Left cardiac atrium (tissue), 4 donors: ENCODE results near the gene ABCC4. TPM values are rescaled to one million over a fixed set of nuclear protein-coding genes. Genes with fewer than 3 reads are reported as not detected.

Experiments
- ATAC-seq, 2 donors: fragments of 200-7000 bp; cut with Tn5 transposase; one replicate each; pipeline ENCODE4 v1.9.1; 2020; ENCODE audit warnings: mild to moderate bottlenecking in 2 of 2, moderate library complexity in 2 of 2
- DNase-seq: peaks from one replicate; pipeline ENCODE4 v3.0.0-alpha.2; 2020
- intact Hi-C, 2 donors: fragments of 100-400 bp; cut with DNase I; formaldehyde crosslinking; loops; one replicate each; pipeline versions ENCODE4 v1.14.1 to v1.15.1; 2022 to 2023
- long read RNA-seq: library from polyadenylated mRNA; unstranded; transcript quantifications from one replicate; pipeline ENCODE4 v2.0.0, GENCODE V29; 2021
- total RNA-seq, 2 donors: library from RNA; stranded (reverse); fragmentation: NEBNext Ultra II Directional; extraction: Animal tissue kit (Norgen Biotek cat#: 25700); gene quantifications; one replicate each; pipeline ENCODE4 v1.2.1, GENCODE V29; 2021
- donor health status: DM: no; HTN: yes; CAD: no.
- donor health status: DM: no; HTN: yes; CAD: no; lungs with severe emphysema.
- donor health status: DM: yes; HTN: yes; CAD: no.
- donor health status: Dilated cardiomyopathy.

ABCC4 gene, protein sequence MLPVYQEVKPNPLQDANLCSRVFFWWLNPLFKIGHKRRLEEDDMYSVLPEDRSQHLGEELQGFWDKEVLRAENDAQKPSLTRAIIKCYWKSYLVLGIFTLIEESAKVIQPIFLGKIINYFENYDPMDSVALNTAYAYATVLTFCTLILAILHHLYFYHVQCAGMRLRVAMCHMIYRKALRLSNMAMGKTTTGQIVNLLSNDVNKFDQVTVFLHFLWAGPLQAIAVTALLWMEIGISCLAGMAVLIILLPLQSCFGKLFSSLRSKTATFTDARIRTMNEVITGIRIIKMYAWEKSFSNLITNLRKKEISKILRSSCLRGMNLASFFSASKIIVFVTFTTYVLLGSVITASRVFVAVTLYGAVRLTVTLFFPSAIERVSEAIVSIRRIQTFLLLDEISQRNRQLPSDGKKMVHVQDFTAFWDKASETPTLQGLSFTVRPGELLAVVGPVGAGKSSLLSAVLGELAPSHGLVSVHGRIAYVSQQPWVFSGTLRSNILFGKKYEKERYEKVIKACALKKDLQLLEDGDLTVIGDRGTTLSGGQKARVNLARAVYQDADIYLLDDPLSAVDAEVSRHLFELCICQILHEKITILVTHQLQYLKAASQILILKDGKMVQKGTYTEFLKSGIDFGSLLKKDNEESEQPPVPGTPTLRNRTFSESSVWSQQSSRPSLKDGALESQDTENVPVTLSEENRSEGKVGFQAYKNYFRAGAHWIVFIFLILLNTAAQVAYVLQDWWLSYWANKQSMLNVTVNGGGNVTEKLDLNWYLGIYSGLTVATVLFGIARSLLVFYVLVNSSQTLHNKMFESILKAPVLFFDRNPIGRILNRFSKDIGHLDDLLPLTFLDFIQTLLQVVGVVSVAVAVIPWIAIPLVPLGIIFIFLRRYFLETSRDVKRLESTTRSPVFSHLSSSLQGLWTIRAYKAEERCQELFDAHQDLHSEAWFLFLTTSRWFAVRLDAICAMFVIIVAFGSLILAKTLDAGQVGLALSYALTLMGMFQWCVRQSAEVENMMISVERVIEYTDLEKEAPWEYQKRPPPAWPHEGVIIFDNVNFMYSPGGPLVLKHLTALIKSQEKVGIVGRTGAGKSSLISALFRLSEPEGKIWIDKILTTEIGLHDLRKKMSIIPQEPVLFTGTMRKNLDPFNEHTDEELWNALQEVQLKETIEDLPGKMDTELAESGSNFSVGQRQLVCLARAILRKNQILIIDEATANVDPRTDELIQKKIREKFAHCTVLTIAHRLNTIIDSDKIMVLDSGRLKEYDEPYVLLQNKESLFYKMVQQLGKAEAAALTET (N-terminal part only)
- total RNA-seq, result 1 to 10 TPM; 4.4 to 8.6 TPM
- long read RNA-seq, full-length matches to known transcripts, result 3 of 5 reads
- long read RNA-seq, partial matches to known transcripts, result 2 of 5 reads
- long read RNA-seq, other reads (novel, unspliced or antisense), result 0 of 5 reads

DNA sequence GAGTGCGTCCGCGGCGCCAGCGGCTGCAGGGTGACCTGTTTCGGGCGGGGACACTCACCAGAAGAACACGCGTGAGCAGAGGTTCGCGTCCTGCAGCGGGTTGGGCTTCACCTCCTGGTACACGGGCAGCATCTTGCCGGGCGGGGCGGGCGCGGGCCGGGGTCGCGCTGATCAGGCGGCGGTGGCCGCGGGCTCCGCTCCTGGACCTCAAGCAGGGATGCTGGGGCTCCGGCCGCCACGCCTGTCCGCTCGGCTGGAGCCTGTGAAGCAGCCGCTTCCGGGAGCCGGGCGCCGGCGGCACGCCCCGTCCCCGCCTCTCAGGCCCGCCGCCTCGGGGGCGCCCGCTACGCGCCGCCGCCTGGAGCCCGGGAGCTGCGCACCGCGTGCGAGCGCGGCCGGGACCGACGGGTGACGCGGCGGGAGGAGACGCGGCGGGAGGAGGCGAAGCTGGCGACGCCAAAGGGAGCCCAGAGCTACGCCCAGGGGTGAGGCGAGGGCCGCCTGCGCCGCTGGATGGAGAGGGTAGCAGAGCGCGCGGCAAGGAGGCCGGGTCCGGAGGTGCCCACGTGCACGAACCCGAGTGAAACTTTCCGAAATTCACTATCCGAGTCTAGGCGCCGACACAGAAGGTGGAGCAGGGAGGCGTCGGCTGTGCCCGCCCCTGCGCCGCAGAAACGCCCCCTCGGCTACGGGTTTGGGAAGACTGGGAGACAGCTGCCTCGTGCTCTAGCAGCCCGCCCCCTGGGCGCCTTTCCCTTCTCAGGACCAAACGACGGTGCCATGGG lies at the start of gene ABCC4:
ABCC4 (minus strand) TSS at position 269 of the 785 bp plus-strand sequence; CDS start at position 132, 137 bp downstream.
- ATAC-seq, result peak; percentile 90 to 95
- intact Hi-C loops, result no loop called here

DNA sequence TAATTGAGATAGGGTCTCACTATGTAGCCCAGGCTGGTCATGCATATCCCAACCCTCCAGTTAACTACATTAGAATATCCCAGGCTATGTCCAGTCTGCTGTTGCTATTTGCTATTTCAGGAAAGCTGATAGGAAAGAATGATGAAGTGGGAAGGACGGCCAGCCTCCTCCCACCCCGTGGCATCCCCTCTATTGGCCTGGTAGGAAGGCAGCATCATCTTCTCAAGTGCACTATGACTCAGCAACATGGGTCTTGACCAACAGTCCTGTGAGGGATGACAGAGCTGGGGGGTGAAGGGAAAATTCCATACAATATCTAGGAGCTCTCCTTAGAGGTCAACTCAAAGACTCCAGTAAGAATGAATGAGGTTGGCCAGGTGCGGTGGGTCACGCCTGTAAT lies 48.0 kb upstream of the ABCC4 start:
- no peak for ATAC-seq

More for the DNA sequence above, at the start of gene ABCC4:
- DNase-seq, result peak; percentile 75

DNA sequence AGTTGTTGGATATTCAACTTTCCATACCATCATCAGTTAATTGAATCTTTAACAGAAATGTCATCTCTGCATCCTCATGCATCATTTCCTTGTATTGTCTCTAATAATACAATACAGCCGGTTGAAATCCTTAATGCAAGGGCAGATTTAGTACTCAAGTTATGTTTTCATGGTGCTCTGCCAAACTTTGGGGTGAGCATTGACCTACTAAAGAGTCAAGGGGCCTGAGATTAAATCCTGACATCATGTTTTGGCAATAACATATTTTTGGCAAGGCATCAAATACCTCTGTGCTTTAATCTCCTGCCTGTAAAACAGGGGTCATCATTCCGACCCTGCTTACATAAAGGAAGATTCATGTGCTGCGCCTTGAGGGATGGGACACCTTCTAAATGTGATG lies 42.7 kb upstream of the ABCC4 start:
- intact Hi-C loops, result no loop called here
- no peak for ATAC-seq
- no peak for DNase-seq

More for the DNA sequence above, 48.0 kb upstream of the ABCC4 start:
- DNase-seq, result no peak
- intact Hi-C loops, result no loop called here

DNA sequence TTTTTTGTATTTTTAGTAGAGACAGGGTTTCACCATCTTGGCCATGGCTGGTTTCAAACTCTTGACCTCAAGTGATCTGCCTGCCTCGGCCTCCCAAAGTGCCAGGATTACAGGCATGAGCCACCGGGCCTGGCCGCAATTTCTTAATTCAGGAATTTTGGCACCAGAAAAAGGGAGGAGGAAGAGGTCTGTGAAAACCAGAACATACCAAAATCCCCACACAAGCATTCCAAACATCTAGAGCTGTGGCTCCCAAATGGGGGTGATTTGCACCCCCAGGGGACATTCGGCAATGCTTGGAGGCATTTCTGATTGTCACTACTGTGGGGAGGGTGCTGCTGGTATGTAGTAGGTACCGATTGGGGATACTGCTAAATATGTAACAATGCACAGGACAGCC lies 40.2 kb upstream of the ABCC4 start:
- DNase-seq, result no peak
- ATAC-seq, result no peak
- intact Hi-C loops, result no loop called here

DNA sequence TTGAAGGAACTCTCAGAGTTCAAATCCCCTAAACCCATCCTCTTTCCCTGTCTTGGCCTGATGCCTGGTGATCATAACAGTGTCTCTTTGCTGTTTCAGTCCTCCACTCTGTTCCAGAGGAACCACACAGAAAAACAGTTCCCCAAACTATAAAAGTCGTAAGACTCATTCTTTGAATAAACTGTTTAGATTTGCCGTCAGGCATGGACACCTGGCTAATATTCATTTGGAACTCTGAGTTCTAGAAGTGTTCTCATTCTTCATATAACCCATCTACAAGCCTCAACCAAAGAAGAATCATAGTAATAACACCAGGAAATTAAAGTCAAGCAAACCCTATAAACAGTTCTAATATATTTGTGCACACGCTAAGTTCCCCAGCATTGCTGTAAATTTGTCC lies 37.7 kb upstream of the ABCC4 start:
- intact Hi-C loops, result no loop called here
- ATAC-seq, result no peak

DNA sequence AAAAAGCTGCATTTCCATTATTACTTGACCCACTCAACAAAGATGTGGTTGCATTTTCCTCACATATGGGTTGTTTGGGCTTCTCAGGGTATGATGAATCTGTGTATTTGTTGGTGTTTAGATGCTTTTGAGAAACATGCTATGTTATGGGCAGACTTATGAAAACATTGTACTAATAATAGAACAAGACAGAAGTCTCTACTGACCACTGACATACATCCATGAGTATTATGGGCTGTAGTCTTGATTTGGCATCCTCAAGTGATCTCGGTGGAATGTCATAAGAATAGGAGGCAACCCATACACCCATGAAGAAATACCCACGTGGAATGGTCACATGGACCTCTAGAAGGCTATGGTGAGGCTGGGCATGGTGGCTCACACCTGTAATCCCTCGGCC lies 36.3 kb upstream of the ABCC4 start:
- intact Hi-C loops, result no loop called here
- DNase-seq (no peak), ATAC-seq (no peak)

More for the DNA sequence above, 37.7 kb upstream of the ABCC4 start:
- no peak for DNase-seq

DNA sequence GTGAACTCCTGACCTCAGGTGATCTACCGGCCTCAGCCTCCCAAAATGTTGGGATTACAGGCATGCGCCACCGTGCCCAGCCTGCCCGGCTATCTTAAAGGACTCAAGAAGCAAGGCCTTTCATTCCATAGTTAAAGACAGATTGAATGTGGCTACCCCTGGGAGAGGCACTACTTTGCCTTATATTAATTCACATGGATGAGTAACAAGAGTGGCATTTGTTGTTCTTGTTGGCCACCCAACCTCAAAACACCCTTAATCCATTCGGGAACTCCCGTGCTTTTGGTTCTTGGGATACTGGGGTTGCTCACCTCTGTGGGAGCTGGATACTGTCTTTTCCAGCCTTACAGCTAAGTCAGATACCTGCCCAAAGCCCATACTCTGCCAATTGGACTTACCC lies 34.4 kb upstream of the ABCC4 start:
- intact Hi-C loops, result no loop called here
- no peak for DNase-seq
- ATAC-seq, result no peak

DNA sequence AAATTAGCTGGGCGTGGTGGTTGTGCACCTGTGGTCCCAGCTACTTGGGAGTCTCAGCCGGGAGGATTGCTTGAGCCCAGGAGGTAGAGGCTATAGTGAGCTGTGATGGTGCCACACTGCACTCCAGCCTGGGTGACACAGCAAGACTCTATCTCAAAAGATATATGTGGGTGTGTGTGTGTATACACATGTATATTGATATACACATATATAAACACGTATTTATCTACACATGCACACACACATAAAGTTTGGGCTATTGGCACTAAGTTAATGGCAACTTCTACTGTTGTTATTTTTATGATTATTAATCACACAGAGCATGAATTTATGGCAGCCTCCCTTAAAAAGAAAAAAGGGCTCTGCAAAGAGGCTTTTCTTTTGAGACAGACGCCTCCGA lies 27.1 kb upstream of the ABCC4 start:
- intact Hi-C loops, result no loop called here
- ATAC-seq (no peak), DNase-seq (no peak)

DNA sequence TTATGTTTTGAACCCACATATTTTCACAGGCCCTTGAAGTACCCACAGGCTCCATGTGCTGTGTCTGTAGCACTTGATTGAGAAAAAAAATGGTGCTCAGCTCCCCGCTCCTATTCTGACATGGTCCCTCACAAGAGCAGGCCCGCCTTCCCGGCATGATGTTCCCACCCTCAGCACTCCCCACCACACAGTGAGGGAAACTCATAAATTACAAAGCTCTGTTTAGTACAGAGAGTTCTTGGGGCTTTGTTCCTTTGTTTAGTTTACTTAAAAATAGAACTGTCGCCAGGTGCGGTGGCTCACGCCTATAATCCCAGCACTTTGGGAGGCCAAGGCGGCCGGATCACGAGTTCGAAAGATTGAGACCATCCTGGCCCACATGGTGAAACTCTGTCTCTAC lies 25.9 kb upstream of the ABCC4 start:
- no peak for ATAC-seq
- intact Hi-C loops, result no loop called here
- no peak for DNase-seq

DNA sequence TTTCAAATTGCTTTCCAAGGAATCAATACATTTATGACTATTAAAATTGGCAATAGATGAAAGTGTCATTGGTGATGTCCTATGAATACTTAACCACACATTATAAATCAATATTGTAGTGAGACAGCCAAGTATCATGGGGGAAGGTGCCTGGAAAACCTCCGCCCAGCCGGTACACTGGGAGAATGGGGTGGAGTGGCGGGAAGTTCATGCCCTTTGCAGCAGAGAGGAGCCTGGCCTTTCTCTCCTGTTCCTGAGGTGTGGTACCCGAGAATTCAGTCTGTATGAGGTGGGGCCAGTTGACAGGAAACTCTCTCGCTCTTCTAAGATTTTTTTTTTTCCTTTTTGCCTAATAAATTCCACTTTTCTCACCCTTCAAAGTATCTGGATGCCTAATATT lies 25.4 kb upstream of the ABCC4 start:
- DNase-seq (no peak), ATAC-seq (no peak)
- intact Hi-C loops, result no loop called here

DNA sequence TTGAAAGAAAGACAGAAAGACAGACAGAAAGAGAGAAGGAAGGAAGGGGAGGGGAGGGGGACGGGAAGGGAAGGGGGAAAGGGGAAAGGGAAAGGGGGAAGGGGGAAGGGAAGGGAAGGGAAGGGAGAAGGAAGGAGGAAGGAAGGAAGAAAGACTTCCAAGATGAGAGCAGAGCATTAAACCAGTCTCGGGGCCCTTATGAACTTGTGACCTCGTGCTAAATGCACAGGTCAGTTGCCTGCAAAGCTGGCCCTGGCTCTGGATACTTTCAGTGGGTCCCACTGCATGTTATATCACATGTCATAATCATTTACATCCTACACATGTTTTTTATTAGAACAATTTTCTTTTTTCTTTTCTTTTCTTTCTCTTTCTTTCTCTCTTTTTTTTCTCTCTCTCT lies 24.2 kb upstream of the ABCC4 start:
- ATAC-seq (no peak), DNase-seq (no peak)
- intact Hi-C loops, result no loop called here

DNA sequence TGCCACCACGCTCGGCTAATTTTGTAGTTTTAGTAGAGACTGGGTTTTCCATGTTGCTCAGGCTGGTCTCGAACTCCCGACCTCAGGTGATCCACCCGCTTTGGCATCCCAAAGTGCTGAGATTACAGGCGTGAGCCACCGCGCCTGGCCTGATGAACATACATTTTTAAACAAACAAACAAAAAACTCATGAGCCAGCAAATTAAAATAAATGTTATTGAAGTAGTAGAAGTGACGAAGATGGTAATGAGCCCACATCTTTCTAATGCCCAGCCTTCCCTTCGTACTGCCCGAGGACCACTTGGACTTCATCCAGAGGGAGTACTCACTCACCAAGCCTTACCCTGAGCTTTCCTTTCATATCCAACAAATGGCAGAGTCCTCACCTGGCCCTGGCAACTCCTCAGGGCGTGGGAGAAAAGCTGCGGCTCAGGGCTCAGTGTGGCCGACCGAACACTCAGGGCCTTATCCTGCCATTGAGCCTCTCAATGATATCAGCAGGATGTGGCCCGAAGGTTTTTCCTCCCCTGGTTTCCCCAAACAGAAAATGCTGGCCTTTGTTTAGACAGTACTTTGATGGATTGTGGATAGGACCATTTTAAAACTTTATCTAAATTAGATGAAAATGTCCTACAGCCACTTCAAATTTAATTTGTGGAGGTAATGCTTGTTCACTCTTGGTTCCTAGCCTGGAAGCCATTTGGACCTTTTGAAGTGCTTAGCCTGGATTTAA lies 22.8 kb upstream of the ABCC4 start:
- ATAC-seq (no peak), DNase-seq (no peak)
- intact Hi-C loops, result no loop called here

DNA sequence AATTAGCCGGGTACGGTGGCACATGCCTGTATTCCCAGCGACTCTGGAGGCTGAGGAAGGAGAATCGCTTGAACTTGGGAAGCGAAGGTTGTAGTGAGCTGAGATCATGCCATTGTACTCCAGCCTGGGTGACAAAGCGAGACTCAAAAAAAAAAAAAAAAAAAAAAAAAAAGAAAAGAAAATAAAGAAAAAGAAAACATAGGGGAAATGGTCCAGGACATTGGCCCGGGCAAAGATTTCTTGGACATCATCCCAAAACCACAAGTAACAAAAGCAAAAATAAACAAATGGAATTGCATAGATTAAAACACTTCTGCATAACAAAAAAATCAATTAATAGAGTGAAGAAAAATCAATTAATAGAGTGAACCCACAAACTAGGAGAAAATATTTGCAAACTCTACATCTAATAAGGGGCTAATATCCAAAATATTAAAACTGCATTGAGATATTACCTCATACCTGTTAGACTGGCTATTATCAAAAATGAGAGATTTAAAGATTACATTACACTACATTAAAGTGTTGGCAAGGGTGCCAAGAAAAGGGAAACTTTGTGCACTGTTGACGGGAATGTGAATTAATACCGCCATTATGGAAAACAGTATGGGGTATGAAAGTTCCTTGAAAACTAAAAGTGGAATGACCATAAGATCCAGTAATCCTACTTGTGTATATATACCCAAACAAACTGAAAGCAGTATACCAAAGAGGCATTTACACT lies 18.5 kb upstream of the ABCC4 start:
- ATAC-seq, result no peak
- no peak for DNase-seq
- intact Hi-C loops, result no loop called here

DNA sequence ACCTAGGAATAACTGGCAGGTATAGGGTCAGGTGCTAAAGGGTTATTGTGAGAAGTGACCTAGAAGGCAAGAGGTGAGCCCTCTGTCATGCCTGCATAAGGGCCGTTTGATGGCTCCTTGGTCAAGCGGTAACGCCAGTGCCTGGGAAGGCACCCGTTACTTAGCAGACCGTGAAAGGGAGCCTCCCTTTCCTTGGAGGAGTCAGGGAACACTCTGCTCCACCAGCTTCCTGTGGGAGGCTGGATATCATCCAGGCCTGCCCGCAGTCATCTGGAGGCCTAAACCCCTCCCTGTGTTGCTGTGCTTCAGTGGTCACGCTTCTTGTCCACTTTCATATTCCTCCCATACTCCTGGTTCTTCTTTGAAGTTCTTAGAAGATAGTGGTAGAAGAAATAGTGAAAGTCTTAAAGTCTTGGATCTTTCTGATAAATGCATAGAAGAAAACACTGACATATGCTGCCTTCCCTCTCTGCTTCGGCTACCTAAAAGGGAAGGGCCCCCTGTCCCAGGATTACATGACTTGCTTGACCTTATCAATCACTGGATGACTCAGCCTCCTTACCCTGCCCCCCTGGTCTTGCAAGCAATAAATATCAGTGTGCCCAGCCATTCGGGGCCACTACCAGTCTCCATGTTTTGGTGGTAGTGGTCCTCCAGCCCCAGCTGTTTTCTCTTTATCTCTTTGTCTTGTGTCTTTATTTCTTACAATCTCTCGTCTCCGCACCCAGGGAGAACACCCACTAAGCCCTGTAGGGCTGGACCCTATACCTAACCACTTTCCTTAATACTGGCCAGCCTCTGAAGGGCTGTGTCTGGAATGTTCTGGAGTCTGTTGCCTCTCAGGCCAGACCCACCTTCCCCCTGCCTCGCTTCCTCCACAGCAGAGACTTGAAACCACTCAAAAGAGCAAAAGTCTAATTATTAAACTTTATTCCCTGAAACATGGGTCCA lies 16.1 kb upstream of the ABCC4 start:
- DNase-seq (peak; percentile 29), ATAC-seq (no peak)
- intact Hi-C loops, result no loop called here

DNA sequence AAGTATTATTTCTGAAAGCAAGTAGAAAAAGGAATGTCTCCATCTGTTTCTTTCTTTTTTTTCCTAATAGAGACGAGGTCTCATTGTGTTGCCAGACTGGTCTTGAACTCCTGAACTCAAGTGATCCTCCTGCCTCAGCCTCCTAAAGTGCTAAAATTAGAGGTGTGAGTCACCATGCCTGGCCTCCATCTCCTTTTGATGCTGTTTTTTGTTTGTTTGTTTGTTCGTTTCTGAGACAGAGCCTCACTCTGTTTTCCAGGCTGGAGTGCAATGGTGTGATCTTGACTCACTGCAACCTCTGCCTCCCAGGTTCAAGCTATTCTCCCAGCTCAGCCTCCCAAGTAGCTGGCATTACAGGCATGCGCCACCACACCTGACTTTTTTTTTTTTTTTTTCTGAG lies 14.5 kb upstream of the ABCC4 start:
- intact Hi-C loops, result no loop called here
- DNase-seq (no peak), ATAC-seq (no peak)

DNA sequence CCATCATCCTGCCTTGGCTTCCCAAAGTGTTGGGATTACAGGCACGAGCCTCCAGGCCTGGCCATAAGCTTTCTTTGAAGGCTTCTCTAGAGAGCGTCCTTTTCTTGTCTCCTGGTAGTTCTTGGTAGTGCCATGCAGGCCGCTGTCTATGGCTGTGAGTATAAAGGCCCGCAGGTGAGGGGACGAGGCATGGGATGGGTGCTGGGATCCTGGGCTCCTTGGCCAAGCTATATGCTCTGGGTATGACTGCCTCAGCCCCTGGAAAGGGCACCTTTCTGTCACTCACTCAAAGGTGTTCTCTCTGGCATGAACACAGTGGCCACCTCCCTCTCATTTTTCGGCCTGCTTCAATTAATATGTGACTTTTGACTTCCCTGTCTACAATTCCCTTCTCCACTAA lies 6.3 kb upstream of the ABCC4 start:
- ATAC-seq (no peak), DNase-seq (no peak)
- intact Hi-C loops, result no loop called here
